UCSD-AML1 (cell line): ENCODE results near the gene SLCO2B1.
"Not testable (repeated sequence)": the region's sequence is repeated elsewhere in the genome, so short reads cannot be mapped to it uniquely, and the experiment has no call there.

Experiments
- DNase-seq: peaks from one replicate; lab custom pipeline; 2025; ENCODE audit not compliant: unreplicated experiment; lab: John Stamatoyannopoulos, UW

SLCO2B1 gene, protein sequence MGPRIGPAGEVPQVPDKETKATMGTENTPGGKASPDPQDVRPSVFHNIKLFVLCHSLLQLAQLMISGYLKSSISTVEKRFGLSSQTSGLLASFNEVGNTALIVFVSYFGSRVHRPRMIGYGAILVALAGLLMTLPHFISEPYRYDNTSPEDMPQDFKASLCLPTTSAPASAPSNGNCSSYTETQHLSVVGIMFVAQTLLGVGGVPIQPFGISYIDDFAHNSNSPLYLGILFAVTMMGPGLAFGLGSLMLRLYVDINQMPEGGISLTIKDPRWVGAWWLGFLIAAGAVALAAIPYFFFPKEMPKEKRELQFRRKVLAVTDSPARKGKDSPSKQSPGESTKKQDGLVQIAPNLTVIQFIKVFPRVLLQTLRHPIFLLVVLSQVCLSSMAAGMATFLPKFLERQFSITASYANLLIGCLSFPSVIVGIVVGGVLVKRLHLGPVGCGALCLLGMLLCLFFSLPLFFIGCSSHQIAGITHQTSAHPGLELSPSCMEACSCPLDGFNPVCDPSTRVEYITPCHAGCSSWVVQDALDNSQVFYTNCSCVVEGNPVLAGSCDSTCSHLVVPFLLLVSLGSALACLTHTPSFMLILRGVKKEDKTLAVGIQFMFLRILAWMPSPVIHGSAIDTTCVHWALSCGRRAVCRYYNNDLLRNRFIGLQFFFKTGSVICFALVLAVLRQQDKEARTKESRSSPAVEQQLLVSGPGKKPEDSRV

GRCh38 chr11:75150879-75151278, at the start of gene SLCO2B1:
SLCO2B1 (plus strand) TSS chr11:75151107; CDS start chr11:75151382, 275 bp downstream.
- DNase-seq, result peak; percentile 38

GRCh38 chr11:75101424-75102128, 49.3 kb upstream of the SLCO2B1 start:
- DNase-seq, result no peak

DNA sequence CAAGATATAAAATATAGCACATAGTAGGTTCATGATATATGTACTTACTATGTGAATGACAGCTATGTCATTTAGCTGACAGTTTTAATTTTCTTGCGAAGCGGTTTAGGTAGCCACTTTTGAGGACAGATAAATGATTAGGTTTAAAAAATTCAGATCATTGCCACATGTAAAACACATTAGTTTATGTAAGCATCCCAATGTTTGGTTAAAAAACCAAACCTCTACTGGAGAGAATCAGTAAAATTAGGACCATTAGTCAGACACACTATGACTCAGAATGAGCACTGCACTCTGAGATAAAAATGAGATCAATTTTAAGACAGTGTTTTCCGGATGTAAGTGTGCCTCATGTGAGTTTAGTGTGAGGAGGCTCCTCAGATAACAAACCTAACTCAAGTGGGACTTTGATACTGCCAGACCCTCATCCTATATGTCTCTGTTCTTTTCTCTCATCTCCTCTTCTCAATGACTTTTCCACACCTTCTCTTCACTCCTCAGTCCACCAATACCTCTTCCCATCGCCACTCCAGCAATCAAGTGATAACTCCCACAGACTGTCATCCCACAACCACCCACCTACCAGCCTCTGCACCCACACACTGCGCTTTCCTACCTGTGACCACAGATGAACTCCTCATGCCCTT, 47.4 kb upstream of the SLCO2B1 start:
- DNase-seq, result no peak

DNA sequence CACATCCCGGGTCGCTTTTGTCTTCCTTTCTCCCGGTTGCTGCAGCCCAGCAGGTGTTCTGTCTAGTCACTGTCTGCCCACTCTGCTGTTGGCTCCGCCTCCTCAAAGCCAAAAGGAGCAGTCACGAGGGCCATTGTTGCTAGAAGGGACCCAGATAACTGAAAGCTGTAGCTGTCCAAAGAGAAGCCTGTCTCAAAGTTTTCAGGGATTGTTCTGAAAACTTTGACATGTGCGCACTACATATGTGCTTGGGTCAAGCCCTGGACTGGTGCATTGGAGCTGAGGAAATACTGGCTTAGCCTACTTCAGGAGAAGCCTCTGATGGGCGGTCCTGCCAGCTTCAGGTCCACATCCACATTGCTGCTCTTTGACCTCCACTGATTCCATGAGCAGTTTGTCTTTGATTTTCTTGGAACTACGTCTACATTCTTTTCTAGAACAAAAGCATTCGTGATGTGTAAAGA, 45.4 kb upstream of the SLCO2B1 start:
- no peak for DNase-seq

GRCh38 chr11:75105967-75106681, 44.8 kb upstream of the SLCO2B1 start:
- DNase-seq, result not testable (repeated sequence)

GRCh38 chr11:75107187-75107586, 43.7 kb upstream of the SLCO2B1 start:
- DNase-seq, result no peak

DNA sequence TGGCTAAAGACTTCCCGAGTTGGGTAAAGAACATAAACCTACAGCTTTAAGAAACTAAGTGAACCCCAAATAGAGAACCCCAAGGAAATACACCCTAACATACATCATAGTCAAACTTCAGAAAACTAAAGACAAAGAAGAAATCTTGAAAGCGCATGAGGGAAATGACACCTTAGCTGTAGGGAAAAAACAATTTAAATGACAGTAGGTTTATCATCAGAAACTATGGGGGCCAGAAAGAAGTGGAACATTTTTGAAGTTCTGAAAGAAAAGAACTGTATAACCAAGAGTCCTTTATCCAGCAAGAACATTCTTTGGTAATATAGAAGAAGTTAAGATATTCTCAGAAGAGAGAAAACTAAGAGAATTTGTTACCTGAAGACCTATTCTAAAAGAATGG, 38.7 kb upstream of the SLCO2B1 start:
- no peak for DNase-seq

- DNase-seq, result no peak
Measured at GRCh38 chr11:75113030-75113429, 37.9 kb upstream of the SLCO2B1 start.

GRCh38 chr11:75114465-75114864, 36.4 kb upstream of the SLCO2B1 start:
- DNase-seq, result no peak

GRCh38 chr11:75118577-75118976, 32.3 kb upstream of the SLCO2B1 start:
- DNase-seq, result no peak

DNA sequence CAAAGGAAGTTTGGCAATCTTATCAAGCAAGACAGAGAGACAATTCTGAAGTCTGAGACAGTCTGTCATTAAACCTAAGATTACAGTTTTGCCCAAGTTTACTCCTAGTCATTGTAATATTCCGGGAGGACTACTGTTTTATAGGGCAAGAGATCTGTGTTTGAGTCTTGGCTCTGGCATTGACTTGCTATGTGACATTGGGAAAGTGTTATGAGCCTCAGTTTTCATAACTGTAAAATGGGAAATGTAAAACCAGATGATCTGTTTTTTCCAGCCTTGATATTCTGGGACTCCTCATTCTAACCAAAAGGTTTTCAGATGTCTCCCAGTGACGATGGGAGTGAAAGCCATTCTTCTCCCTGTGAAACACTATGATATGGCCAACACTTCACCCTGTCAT, 24.3 kb upstream of the SLCO2B1 start:
- DNase-seq, result no peak

DNA sequence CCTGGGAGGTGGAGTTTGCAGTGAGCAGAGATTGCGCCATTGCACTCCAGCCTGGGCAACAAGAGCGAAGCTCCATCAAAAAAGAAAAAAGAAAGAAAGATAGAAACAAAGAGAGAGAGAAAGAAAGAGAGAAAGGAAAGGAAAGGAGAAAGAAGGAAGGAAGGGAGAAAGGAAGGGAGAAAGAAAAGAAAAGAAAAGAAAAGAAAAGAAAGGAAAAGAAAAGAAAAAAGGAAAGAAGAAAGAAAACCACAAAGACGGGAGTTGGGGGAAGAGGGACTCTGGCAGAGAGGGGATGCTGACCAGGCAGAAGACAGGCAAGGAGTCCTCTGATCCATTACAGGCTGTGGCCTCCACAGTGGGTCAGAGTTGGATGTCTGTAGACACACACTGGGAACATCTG, 18.8 kb upstream of the SLCO2B1 start:
- no peak for DNase-seq

GRCh38 chr11:75133976-75134375, 16.9 kb upstream of the SLCO2B1 start:
- no peak for DNase-seq

- DNase-seq, result no peak
Measured at GRCh38 chr11:75135021-75135650, 15.8 kb upstream of the SLCO2B1 start.

DNA sequence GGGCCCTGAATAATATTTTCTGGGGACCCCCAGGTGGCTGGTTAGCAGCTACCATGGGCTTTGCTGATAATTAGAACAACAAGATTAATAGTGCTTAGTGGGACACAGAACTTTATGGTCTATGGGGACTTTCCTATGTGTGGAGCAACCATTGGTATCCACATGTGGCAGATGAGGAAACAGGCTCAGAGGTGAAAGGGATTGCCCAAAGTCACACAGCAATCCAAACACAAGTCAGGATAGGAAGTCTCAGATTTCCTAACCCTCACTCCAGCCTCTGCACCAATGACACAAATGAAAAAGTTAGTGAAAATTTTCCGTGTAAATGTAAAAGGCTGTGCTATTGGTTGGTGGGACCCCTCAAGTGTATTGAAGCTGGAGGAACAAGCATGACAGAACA, 15.3 kb upstream of the SLCO2B1 start:
- DNase-seq, result no peak

- peak; percentile 67 for DNase-seq
Measured at GRCh38 chr11:75140269-75141138, 10.4 kb upstream of the SLCO2B1 start.

DNA sequence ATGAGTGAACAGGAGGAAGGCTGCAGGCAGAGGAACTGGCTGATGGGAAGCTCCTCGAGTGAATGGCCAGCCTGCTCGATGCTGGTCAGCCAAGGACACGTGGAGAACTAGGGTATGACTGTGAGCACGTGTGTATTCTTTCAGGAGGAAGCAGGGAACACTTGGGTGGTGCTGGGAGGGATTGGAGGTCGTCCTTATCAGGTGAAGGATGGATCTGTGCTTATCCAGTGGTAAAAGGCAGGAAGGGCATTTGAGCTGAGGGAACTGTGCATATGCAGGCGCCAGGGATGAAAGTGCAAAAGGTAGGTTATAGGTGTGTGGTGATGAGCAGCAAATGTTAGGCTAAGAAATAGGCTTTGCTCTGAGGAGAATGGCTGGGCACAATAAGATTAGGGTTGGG, 9.7 kb upstream of the SLCO2B1 start:
- no peak for DNase-seq

DNA sequence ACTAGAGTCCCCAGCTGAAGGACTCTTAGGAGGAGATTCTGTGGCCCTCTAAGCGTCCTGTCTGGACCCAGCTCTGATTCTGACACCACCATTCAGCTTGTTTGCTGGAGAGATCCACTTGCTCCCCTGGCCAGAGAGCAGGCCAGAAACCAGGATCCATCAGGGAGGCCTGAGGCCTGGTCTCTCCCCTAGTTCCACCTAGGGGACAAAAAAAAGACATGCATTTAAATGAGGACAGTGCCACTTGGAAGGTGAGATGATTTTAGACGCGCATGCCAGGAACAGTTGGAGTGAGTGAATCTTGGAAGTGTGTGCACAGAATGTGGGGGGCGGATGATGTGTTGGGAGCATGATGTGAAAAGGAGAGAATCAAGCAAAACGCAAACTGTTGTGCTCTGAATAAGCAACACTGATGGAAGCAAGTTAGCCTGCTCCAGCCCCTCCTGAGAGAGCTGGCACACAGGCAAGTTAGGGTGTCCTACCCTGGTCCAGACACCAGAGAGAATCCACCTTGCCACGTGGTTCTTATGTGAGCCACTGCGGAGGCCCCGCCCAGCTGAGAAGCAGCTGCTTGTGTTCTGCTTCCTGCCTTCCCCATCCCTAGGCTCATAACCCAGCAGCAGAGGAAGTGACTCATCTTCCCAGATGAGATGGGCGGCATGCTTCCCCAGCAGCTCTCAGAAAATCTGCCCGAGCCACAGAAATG, 8.0 kb upstream of the SLCO2B1 start:
- peak; percentile 88 for DNase-seq

- no peak for DNase-seq
Measured at GRCh38 chr11:75143420-75143731, 7.5 kb upstream of the SLCO2B1 start.
